WERI-Rb-1 (cell line): ENCODE results near the gene PDZRN3.

Experiments
- DNase-seq: peaks from one replicate; pipeline ENCODE4 v3.0.0-alpha.2; 2020
- H3K27ac ChIP-seq: fragments of 250-450 bp; sonication (Bioruptor Pico); 2 replicates; pipeline ENCODE4 v1.5.1; 2020; ENCODE audit warnings: mild to moderate bottlenecking, moderate library complexity
- H3K27me3 ChIP-seq: fragments of 250-450 bp; sonication (Bioruptor Pico); 2 replicates; pipeline ENCODE4 v1.5.1; 2021; ENCODE audit warnings: mild to moderate bottlenecking, low read depth, moderate library complexity; ENCODE audit not compliant: insufficient read depth, severe bottlenecking
- H3K36me3 ChIP-seq: fragments of 250-450 bp; sonication (Bioruptor Pico); 2 replicates; pipeline ENCODE4 v1.5.1; 2020; ENCODE audit warnings: mild to moderate bottlenecking, moderate library complexity
- H3K4me3 ChIP-seq: 2 replicates; pipeline ENCODE4 v1.5.1; 2011; ENCODE audit warnings: low read depth, mild to moderate bottlenecking, control low read depth, low read length
- H3K9me3 ChIP-seq: fragments of 250-450 bp; sonication (Bioruptor Pico); 2 replicates; pipeline ENCODE4 v1.5.1; 2021; ENCODE audit warnings: mild to moderate bottlenecking, moderate library complexity; ENCODE audit not compliant: severe bottlenecking
- CTCF ChIP-seq: IDR thresholded peaks from 2 replicates; pipeline ENCODE4 v1.5.1; 2011; ENCODE audit warnings: low read depth, mild to moderate bottlenecking, control low read depth, inconsistent platforms, low read length

Gene PDZRN3

GRCh38 chr3:73604451-73604850 lies 20.3 kb downstream of the PDZRN3 start:
- TF ChIP-seq CTCF: no peak
- H3K9me3 ChIP-seq: no peaks in the 10 kb centered on the region
- no peak overlapping the region for H3K4me3 ChIP-seq
- no peak for DNase-seq
- H3K27me3 ChIP-seq: no peaks in the 10 kb centered on the region
- peaks cover 7% of the 10 kb centered on the region for H3K36me3 ChIP-seq
- H3K27ac ChIP-seq: no peak overlapping the region

- TF ChIP-seq CTCF: no peak
- no peaks in the 10 kb centered on the region for H3K9me3 ChIP-seq
- no peak overlapping the region for H3K27ac ChIP-seq
- H3K36me3 ChIP-seq: peaks cover 8% of the 10 kb centered on the region
- H3K4me3 ChIP-seq: no peak overlapping the region
- no peaks in the 10 kb centered on the region for H3K27me3 ChIP-seq
- no peak for DNase-seq
Measured at GRCh38 chr3:73603762-73604171, 21.0 kb downstream of the PDZRN3 start.

- no peak for DNase-seq
- Histone ChIP-seq H3K9me3 (no peaks in the 10 kb centered on the region), H3K27ac (no peak overlapping the region), H3K36me3 (peaks cover 8% of the 10 kb centered on the region), H3K27me3 (no peaks in the 10 kb centered on the region), H3K4me3 (no peak overlapping the region)
- TF ChIP-seq CTCF: no peak
Measured at GRCh38 chr3:73602170-73602569, 22.6 kb downstream of the PDZRN3 start.

GRCh38 chr3:73601481-73601880 lies 23.3 kb downstream of the PDZRN3 start:
- Histone ChIP-seq H3K36me3 (peaks cover 10% of the 10 kb centered on the region), H3K4me3 (no peak overlapping the region), H3K9me3 (no peaks in the 10 kb centered on the region), H3K27ac (no peak overlapping the region), H3K27me3 (no peaks in the 10 kb centered on the region)
- no peak for DNase-seq
- TF ChIP-seq CTCF: no peak

- no peaks in the 10 kb centered on the region for H3K9me3 ChIP-seq
- H3K27me3 ChIP-seq: no peaks in the 10 kb centered on the region
- TF ChIP-seq CTCF: no peak
- H3K36me3 ChIP-seq: peaks cover 13% of the 10 kb centered on the region
- no peak overlapping the region for H3K4me3 ChIP-seq
- DNase-seq: no peak
- no peak overlapping the region for H3K27ac ChIP-seq
Measured at GRCh38 chr3:73601011-73601410, 23.7 kb downstream of the PDZRN3 start.

- no peak overlapping the region for H3K4me3 ChIP-seq
- no peaks in the 10 kb centered on the region for H3K9me3 ChIP-seq
- no peak overlapping the region for H3K27ac ChIP-seq
- no peak for DNase-seq
- H3K36me3 ChIP-seq: peaks cover 13% of the 10 kb centered on the region
- no peak for TF ChIP-seq CTCF
- no peaks in the 10 kb centered on the region for H3K27me3 ChIP-seq
Measured at GRCh38 chr3:73600293-73600938, 24.3 kb downstream of the PDZRN3 start.
